SJCRH30 (cell line): Measurements from ENCODE around the gene SPART. TPM values are rescaled to one million over a fixed set of nuclear protein-coding genes. Genes with fewer than 3 reads are reported as not detected.

Experiments
- DNase-seq, 2 experiments: peaks; one replicate each; pipeline ENCODE4 v3.0.0-alpha.2; 2015 to 2020
- H3K27ac ChIP-seq: fragments of 250-450 bp; sonication (Bioruptor Pico); 2 replicates; pipeline ENCODE4 v1.5.1; 2020; ENCODE audit warnings: mild to moderate bottlenecking, moderate library complexity
- H3K27me3 ChIP-seq: fragments of 250-450 bp; sonication (Bioruptor Pico); 2 replicates; pipeline ENCODE4 v1.5.1; 2020; ENCODE audit warnings: mild to moderate bottlenecking, moderate library complexity
- H3K36me3 ChIP-seq: fragments of 250-450 bp; sonication (Bioruptor Pico); 2 replicates; pipeline ENCODE4 v1.5.1; 2020; ENCODE audit warnings: mild to moderate bottlenecking, moderate library complexity
- H3K4me1 ChIP-seq: fragments of 250-450 bp; sonication (Bioruptor Pico); 2 replicates; pipeline ENCODE4 v1.5.1; 2020; ENCODE audit warnings: mild to moderate bottlenecking, moderate library complexity
- H3K4me3 ChIP-seq: fragments of 250-450 bp; sonication (Bioruptor Pico); 2 replicates; pipeline ENCODE4 v1.5.1; 2020; ENCODE audit warnings: mild to moderate bottlenecking, moderate library complexity
- H3K9me3 ChIP-seq: fragments of 250-450 bp; sonication (Bioruptor Pico); replicated peaks from 2 replicates; pipeline ENCODE4 v1.5.1; 2020; ENCODE audit warnings: mild to moderate bottlenecking, moderate library complexity
- total RNA-seq: library from RNA; depleted of rRNA; stranded (reverse); fragments of >200 nt; shearing (Covaris generic); gene quantifications from 2 replicates; pipeline ENCODE4 v1.2.3, GENCODE V29; 2014; rRNA removed

SPART gene
- 130 and 136 TPM in 2 replicates for total RNA-seq

DNA sequence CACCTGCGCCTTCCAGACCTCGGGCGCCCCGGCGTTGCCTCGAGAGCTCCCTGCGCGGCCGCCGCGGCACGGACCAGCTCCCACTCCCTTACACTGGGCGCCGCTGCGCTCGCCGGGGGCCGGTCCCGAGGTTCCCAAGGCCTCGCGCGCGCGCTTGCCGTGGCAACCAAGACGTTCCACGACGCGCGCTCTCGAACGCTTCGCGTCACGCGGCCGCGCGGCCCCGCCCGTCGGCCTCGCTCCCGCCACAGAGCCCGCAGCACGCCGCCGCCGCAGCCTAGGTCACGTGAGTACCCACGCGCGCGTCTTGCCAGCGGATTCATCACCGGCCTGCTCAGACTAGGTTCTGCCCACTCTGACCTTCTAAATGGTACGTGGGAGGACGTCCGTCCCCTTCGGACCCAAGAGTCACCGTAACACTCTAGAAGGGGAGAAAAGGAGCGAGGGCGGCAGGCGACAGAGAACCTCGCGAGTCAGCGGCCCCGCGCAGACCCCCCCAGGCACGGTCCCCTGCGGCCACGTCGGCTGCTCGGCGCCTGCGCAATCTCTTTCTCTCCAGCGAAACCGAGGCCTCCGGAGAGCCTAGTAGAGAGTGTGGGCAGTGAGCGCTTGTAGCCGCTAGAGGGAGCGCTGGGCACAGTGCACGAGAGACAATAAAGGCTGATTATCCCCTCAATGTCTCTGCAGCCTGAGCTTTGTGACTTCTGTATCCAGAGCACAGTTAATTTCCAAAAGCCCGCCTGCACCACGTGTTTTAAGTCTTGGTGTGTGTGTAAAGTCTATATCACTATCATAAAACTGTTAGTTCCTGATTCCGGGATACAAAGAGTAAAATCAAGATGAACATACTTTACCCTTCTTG is at the start of gene SPART:
Gene SPART, minus strand, starts transcription at position 173 of the 862 bp plus-strand sequence. CDS start 10,564 bp downstream, outside the sequence.
- H3K27me3 ChIP-seq, result no peaks in the 10 kb centered on the region
- peak within 1 kb of the TSS; percentile 94 for H3K27ac ChIP-seq
- peak within 1 kb of the TSS; percentile 82 for H3K4me3 ChIP-seq
- DNase-seq, result peak; percentile 94 to 98
- H3K4me1 ChIP-seq, result peaks cover 6% of the 10 kb centered on the region; the same call in 1 of the 2 replicates
- no peaks in the 10 kb centered on the region for H3K9me3 ChIP-seq
- H3K36me3 ChIP-seq, result peaks cover 6% of the 10 kb centered on the region; the same call in 1 of the 2 replicates

DNA sequence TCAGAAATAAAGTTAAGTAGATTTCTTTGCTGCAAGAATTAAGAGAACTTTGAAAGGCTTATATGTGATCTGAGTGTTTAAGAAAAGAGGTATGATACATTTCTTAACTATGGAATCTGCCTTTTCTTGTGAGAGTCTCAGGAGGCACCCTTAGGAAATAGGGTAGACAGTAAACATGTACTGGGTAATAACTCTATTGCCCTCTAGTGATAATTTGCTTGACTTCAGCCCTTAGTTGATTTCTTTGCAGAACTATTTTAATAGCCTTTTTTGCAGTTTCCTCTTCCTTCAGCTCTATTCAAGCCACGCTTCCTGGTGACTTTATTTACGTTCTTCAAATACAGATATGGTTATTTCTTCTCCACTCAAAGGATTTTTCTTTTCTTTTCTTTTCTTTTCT is 49.1 kb upstream of the SPART start:
- no peaks in the 10 kb centered on the region for H3K9me3 ChIP-seq
- peak in 1 of 2 experiments; percentile 39 for DNase-seq
- H3K4me1 ChIP-seq, result no peaks in the 10 kb centered on the region
- H3K4me3 ChIP-seq, result no peak overlapping the region
- H3K27me3 ChIP-seq, result no peaks in the 10 kb centered on the region
- H3K36me3 ChIP-seq, result no peaks in the 10 kb centered on the region
- no peak overlapping the region for H3K27ac ChIP-seq

GRCh38 chr13:36385489-36385888 is 39.3 kb upstream of the SPART start:
- Histone ChIP-seq H3K4me3 (no peak overlapping the region), H3K27me3 (no peaks in the 10 kb centered on the region), H3K9me3 (0 out of 2 replicates have a peak, but pooled peaks cover 5% of the 10 kb centered on the region), H3K36me3 (no peaks in the 10 kb centered on the region), H3K27ac (no peak overlapping the region), H3K4me1 (peaks cover 4% of the 10 kb centered on the region; the same call in 1 of the 2 replicates)
- no peak for DNase-seq

GRCh38 chr13:36382030-36382429 is 35.8 kb upstream of the SPART start:
- no peak overlapping the region for H3K27ac ChIP-seq
- H3K27me3 ChIP-seq, result no peaks in the 10 kb centered on the region
- H3K4me3 ChIP-seq, result no peak overlapping the region
- peaks cover 4% of the 10 kb centered on the region; the same call in 1 of the 2 replicates for H3K4me1 ChIP-seq
- DNase-seq, result no peak
- 0 out of 2 replicates have a peak, but pooled peaks cover 5% of the 10 kb centered on the region for H3K9me3 ChIP-seq
- H3K36me3 ChIP-seq, result no peaks in the 10 kb centered on the region

DNA sequence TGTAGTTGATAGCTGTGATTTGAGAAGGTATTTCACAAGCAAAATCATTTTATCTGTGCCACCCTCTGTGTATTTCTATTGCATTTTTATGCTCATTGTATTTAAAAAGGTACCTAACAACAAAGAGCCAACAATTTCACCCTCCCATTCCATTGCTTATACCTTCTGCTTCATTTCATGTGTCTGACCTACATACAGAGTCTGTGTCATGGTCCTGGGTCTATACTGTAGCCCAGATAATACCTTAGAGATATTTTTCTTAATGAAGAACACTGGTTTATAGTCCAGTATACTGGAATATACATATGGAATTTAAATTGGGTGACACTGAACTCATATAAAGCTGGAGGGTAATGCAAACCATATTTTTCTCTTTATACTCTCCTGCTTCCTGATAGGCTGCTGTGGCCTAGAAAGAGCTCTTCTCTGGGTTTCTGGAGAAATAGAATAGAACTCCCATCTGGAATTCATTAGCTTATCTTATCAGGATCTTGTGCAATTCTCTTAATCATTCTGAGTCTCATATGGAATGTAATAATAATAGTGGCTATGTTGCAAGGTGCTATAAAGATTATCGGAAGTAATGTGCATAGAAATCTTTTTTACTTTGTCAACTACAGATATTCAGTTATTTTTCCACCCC is 31.8 kb upstream of the SPART start:
- Histone ChIP-seq H3K4me1 (peaks cover 4% of the 10 kb centered on the region; the same call in 1 of the 2 replicates), H3K36me3 (no peaks in the 10 kb centered on the region), H3K9me3 (no peaks in the 10 kb centered on the region), H3K27ac (no peak overlapping the region), H3K4me3 (no peak overlapping the region), H3K27me3 (no peaks in the 10 kb centered on the region)
- no peak for DNase-seq

DNA sequence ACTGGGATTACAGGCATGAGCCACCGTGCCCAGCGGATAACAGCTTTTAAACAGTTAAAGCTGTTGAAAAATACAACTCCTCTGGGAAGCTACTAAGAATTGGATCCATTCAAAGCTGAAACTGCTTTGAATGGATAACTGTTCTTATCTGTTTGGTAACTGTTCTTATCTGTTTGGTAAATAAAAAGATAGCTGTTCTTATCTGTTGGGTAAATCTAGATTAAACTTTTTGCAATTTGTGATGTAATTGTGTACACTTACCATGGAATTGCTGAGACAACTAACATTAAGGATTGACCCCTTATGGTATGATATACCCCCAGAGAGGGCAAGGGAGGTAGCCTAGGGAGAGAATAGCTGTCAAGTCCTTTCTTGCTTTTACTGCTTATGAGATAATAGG is 27.9 kb upstream of the SPART start:
- Histone ChIP-seq H3K27ac (no peak overlapping the region), H3K27me3 (no peaks in the 10 kb centered on the region), H3K36me3 (no peaks in the 10 kb centered on the region), H3K4me1 (peaks cover 8% of the 10 kb centered on the region), H3K4me3 (no peak overlapping the region), H3K9me3 (no peaks in the 10 kb centered on the region)
- DNase-seq, result no peak

DNA sequence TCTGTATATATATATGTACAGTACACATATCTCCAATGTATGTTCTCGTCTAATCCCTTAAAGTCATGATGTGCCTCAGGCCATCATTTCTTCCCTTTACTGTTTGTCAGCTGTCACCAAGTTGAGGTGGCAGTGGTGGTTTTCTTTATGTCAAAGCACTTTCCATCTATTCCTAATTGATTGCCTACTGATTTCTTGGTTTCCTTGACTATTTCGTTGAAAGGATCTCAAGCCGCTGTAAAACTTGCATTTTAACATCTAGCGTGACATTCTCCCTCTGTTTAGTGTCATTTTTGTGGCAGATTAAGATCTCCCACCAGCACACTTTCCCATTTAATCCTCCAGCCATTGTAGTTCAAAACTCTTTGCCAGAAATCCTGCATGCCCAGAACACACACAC is 25.0 kb upstream of the SPART start:
- Histone ChIP-seq H3K27me3 (no peaks in the 10 kb centered on the region), H3K4me3 (no peak overlapping the region), H3K27ac (no peak overlapping the region), H3K9me3 (no peaks in the 10 kb centered on the region), H3K36me3 (no peaks in the 10 kb centered on the region; the same call in 1 of the 2 replicates), H3K4me1 (peaks cover 10% of the 10 kb centered on the region)
- no peak for DNase-seq

DNA sequence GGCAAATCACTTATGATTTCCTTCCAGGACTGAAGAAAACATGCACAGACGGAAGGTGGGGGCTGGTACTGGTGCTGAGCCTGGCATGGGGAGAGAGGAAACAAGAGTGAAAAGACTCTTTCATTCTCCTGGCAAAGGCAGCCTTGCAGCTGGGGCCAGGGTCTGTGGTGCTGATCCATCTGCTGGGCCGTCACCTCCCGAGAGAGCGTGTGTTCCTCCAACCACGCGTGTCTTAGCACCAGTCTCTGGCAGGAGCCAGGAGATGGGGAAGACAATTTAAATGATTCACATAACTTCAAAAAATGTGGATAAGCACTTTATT is 23.9 kb upstream of the SPART start:
- Histone ChIP-seq H3K9me3 (no peaks in the 10 kb centered on the region), H3K4me1 (peaks cover 10% of the 10 kb centered on the region), H3K27ac (peak overlapping the region; percentile 55), H3K36me3 (no peaks in the 10 kb centered on the region; the same call in 1 of the 2 replicates), H3K4me3 (no peak overlapping the region), H3K27me3 (no peaks in the 10 kb centered on the region)
- no peak for DNase-seq

- Histone ChIP-seq H3K36me3 (no peaks in the 10 kb centered on the region; the same call in 1 of the 2 replicates), H3K4me3 (no peak overlapping the region), H3K27ac (peak overlapping the region; percentile 55), H3K27me3 (no peaks in the 10 kb centered on the region), H3K4me1 (peaks cover 10% of the 10 kb centered on the region), H3K9me3 (no peaks in the 10 kb centered on the region)
- DNase-seq, result peak; percentile 24 to 61
Observed at GRCh38 chr13:36369268-36370107, 23.3 kb upstream of the SPART start.

DNA sequence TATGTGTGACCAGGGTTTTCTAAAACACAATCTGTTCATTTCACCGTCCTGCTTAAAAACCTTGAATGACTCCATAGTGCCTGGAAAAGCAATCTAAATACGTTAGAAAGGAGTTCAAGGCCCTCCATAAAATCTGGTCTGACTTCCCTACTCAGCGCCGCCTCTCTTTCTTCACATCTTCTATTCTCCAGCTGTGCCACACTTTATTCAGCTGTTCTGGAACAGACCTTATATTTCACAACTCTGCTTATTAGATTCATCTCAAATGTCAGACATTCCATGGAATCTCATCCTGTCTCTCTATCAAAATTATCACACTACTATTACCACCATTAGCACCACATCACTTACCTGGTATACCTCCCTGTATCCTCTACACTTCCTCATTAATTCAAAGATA is 19.8 kb upstream of the SPART start:
- H3K27me3 ChIP-seq, result no peaks in the 10 kb centered on the region
- no peak overlapping the region for H3K4me3 ChIP-seq
- no peaks in the 10 kb centered on the region for H3K9me3 ChIP-seq
- H3K4me1 ChIP-seq, result peaks cover 10% of the 10 kb centered on the region
- no peak for DNase-seq
- H3K27ac ChIP-seq, result no peak overlapping the region
- H3K36me3 ChIP-seq, result no peaks in the 10 kb centered on the region; the same call in 1 of the 2 replicates

- no peak overlapping the region for H3K4me3 ChIP-seq
- DNase-seq, result no peak
- H3K9me3 ChIP-seq, result no peaks in the 10 kb centered on the region
- H3K36me3 ChIP-seq, result no peaks in the 10 kb centered on the region; the same call in 1 of the 2 replicates
- no peaks in the 10 kb centered on the region; the same call in 1 of the 2 replicates for H3K4me1 ChIP-seq
- no peaks in the 10 kb centered on the region for H3K27me3 ChIP-seq
- no peak overlapping the region for H3K27ac ChIP-seq
Observed at GRCh38 chr13:36363366-36363863, 17.2 kb upstream of the SPART start.

GRCh38 chr13:36362914-36363313 is 16.7 kb upstream of the SPART start:
- no peak for DNase-seq
- Histone ChIP-seq H3K27me3 (no peaks in the 10 kb centered on the region), H3K9me3 (no peaks in the 10 kb centered on the region), H3K4me3 (no peak overlapping the region), H3K27ac (no peak overlapping the region), H3K4me1 (no peaks in the 10 kb centered on the region; the same call in 1 of the 2 replicates), H3K36me3 (no peaks in the 10 kb centered on the region; the same call in 1 of the 2 replicates)

DNA sequence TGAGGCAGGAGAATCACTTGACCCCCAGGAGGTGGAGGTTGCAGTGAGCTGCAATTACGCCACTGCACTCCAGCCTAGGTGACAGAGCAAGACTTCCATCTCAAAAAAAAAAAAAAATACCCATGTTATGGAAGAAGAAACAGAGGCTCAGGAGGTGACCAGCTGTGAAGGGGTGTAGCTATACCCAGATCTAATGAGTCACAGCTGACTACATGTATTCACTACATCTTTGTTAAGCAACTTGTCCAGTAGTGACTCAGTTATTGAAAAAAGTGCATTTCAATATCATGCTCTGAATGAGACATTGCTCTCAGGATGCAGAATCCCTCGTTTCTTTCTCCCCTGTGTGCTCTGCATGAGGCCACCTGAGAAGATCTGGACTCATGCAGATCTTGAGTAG is 16.1 kb upstream of the SPART start:
- no peaks in the 10 kb centered on the region; the same call in 1 of the 2 replicates for H3K4me1 ChIP-seq
- DNase-seq, result no peak
- H3K36me3 ChIP-seq, result no peaks in the 10 kb centered on the region; the same call in 1 of the 2 replicates
- H3K27me3 ChIP-seq, result no peaks in the 10 kb centered on the region
- no peaks in the 10 kb centered on the region for H3K9me3 ChIP-seq
- no peak overlapping the region for H3K4me3 ChIP-seq
- H3K27ac ChIP-seq, result no peak overlapping the region

DNA sequence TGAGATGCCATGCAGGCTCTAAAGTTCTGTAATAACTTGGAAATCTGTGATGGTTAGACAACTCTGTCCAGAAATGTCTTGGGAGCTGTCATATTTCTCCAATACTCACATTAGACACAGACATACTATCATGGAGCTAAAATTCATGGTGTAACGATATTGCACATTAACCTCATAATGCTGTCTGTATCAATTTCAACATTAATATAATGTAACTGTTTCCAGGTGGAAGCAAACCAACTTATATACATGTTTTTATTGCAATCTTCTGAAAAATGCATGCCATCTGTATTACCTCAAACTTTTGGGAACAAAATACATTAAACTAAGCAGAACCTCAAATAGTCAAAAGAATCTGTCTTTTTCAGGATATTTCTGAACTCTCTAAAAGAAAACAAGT is 14.7 kb upstream of the SPART start:
- H3K27ac ChIP-seq, result no peak overlapping the region

More for the DNA sequence above, 14.7 kb upstream of the SPART start:
- DNase-seq, result no peak
- Histone ChIP-seq H3K36me3 (no peaks in the 10 kb centered on the region), H3K9me3 (no peaks in the 10 kb centered on the region), H3K27me3 (no peaks in the 10 kb centered on the region), H3K4me3 (no peak overlapping the region), H3K4me1 (no peaks in the 10 kb centered on the region; the same call in 1 of the 2 replicates)
